ENCODE measurements around the gene NACC1. TPM values are rescaled to one million over a fixed set of nuclear protein-coding genes. Genes with fewer than 3 reads are reported as not detected.

The NACC1 gene
- total RNA-seq, 2 experiments from 2014 or later = 82.2 to 96.0 TPM

DNA sequence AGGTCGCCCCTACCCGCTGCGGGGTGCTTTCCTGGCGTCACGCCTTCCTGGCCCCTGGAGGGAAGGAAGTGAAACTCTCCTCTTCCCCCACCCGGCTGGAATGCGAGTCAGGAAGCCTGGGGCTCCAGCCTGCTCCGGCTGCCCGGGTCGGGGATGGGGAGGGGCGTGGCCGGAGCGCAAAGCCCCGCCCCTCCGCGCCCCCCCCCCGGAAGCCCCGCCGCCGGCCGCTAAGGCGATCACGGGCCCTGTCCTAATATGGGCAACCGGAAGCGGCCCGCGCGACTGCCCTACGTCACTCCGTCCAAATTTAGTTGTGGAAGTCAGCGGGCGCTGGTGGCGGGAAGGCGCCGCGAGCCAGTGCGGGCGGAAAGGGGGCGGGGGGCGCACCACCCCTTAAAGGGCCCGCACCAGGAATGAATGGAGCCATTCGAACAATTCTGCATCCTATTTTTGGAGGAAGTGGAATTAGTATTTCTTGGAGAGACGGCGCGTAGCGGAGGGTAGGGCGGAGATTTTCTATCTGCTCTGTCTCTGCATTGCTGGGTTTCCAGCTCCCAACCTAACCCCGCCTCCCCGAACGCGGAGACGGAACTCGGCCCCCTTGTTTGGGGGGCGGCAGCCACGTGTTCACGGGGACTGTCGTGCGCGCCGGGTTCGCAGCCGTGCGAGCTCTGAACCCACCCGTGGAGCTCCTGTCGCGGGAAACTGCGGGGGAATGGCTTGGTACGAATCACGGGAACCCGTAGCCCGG lies 33.7 kb downstream of the NACC1 start:
- Mint-ChIP-seq H3K4me1 (peaks cover 28% of the 10 kb centered on the region), H3K9me3 (ENCODE audit: low read depth) (no peaks in the 10 kb centered on the region), H3K36me3 (peaks cover 28% of the 10 kb centered on the region), H3K4me3 (peak overlapping the region; percentile 96), H3K27me3 (no peaks in the 10 kb centered on the region), H3K27ac (peak overlapping the region; percentile 100)
- peak; percentile 98 for DNase-seq
- CTCF ChIA-PET = interaction anchor here (0.6 to 2.0 kb wide), 14 partner anchors 12 to 357 kb away, joined by 3 to 26 read pairs (median 4); partner anchors contain the start of gene NACC1
- peak; percentile 50 for ATAC-seq

DNA sequence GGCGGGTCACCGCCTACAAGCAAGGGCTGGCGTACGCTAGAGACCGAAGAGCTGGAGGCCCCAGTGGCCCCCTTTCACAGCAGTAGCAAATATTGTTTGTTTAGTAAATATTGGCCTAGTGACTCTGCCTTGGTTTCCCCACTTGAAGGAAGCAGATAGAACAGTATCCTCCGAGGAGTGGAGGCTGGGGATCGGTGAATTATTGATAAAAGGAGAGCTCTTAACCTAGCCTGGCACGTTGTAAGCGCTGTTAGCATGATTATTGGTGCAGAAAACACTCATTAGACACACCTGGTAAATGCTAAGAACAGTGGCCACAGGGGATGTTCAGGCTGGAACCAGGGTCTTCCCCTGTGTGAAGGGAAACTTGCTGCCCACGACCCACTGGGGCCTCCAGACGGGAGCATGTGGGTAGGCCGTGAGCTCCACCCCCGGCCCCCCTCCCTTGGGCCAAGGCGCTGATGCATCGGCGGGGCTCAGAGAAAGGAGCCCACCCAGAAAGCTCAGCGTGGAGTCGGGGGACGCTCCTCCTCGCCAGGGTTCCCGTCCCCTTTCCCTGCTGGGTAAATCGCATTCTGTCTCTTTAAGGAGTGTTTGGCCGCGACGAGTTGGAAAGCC lies 34.4 kb downstream of the NACC1 start:
- peaks cover 32% of the 10 kb centered on the region for H3K4me1 Mint-ChIP-seq
- CTCF ChIA-PET = interaction anchor here (0.7 to 2.0 kb wide), 14 partner anchors 11 to 358 kb away, joined by 3 to 26 read pairs (median 4); partner anchors contain the start of gene NACC1
- ATAC-seq = peak; percentile 2
- peaks cover 26% of the 10 kb centered on the region for H3K36me3 Mint-ChIP-seq
- H3K9me3 Mint-ChIP-seq (ENCODE audit: low read depth) = no peaks in the 10 kb centered on the region
- H3K27me3 Mint-ChIP-seq = no peaks in the 10 kb centered on the region
- no peak for DNase-seq
- peak overlapping the region; percentile 100 for H3K27ac Mint-ChIP-seq
- peak overlapping the region; percentile 96 for H3K4me3 Mint-ChIP-seq

DNA sequence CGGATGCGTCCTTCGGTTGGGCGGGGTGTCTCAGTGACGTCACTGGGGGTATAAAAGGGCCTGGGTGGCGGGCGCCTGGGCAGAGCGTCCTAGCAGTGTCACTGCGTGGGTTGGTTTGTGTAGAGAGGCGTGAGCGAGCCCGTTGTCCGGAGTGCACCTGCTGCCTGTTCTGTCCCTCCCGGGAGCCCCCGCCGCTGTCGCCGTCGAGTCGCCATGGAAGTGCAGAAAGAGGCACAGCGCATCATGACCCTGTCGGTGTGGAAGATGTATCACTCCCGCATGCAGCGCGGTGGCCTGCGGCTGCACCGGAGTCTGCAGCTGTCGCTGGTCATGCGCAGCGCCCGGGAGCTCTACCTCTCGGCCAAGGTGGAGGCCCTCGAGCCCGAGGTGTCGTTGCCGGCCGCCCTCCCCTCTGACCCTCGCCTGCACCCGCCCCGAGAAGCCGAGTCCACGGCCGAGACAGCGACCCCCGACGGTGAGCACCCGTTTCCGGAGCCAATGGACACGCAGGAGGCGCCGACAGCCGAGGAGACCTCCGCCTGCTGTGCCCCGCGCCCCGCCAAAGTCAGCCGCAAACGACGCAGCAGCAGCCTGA lies 35.0 kb downstream of the NACC1 start:
- peak overlapping the region; percentile 100 for H3K27ac Mint-ChIP-seq
- DNase-seq = peak; percentile 97
- peak; percentile 31 for ATAC-seq
- H3K4me1 Mint-ChIP-seq = peaks cover 37% of the 10 kb centered on the region
- H3K4me3 Mint-ChIP-seq = peak overlapping the region; percentile 96
- CTCF ChIA-PET = interaction anchor here (0.7 to 2.0 kb wide), 12 partner anchors 11 to 358 kb away, joined by 3 to 26 read pairs (median 5); partner anchors contain the start of gene NACC1
- no peaks in the 10 kb centered on the region for H3K27me3 Mint-ChIP-seq
- H3K36me3 Mint-ChIP-seq = peaks cover 26% of the 10 kb centered on the region
- no peaks in the 10 kb centered on the region for H3K9me3 Mint-ChIP-seq (ENCODE audit: low read depth)

DNA sequence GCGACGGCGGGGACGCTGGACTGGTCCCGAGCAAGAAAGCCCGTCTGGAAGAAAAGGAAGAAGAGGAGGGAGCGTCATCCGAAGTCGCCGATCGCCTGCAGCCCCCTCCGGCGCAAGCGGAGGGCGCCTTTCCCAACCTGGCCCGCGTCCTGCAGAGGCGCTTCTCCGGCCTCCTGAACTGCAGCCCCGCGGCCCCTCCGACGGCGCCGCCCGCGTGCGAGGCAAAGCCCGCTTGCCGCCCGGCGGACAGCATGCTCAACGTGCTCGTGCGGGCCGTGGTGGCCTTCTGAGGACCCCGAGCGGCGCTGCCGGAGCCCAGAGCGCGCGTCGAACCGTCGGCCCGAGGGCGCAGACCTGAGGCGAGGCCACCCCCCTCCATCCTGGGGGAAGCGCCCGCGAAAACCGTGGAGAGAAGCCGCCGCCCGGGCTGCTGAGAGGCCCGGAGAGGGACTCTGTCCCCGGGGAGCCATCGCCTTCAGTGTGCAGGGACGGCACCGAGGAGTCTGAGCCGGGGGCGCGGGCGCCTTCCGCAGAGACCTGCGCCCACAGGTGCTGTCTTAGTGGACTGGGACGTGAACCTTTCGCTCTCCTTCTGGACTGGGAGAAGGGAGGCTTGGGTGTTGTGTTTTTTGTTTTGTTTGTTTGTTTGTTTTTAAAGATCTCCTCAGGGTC lies 35.6 kb downstream of the NACC1 start:
- CTCF ChIA-PET = interaction anchor here (2.0 to 4.5 kb wide), 4 partner anchors 10 to 49 kb away, joined by 7 to 58 read pairs (median 26); no protein-coding TSS in a partner anchor
- ATAC-seq (no peak), DNase-seq (peak; percentile 50)
- no peaks in the 10 kb centered on the region for H3K9me3 Mint-ChIP-seq (ENCODE audit: low read depth)
- H3K4me3 Mint-ChIP-seq = peak overlapping the region; percentile 96
- no peaks in the 10 kb centered on the region for H3K27me3 Mint-ChIP-seq
- H3K27ac Mint-ChIP-seq = peak overlapping the region; percentile 100
- peaks cover 25% of the 10 kb centered on the region for H3K36me3 Mint-ChIP-seq
- peaks cover 40% of the 10 kb centered on the region for H3K4me1 Mint-ChIP-seq

DNA sequence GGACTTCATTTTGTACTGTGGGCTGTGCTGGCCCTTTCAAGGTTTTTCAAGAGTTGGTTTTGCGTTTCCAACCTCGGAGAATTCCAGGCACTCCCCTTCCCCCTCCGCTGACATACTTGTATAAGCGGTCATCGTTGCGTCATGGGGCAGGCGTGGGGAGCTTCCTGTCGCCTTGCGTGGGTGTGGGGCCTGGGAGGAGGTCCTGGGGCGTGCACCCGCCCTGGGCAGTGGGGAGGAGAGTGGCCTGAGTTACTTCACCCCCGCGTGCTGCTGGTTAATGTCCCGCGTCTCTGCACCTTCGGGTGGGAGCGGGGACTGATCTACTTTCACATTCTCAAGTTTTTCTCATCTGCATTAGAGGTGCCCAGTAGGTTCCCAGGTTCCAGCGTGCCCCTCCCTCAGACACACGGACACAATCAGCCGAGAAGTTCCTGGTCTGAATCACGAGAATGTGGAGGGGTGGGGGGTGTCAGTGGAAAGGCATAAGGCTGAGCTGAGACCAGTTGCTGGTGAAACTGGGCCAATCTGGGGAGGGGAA lies 36.2 kb downstream of the NACC1 start:
- Mint-ChIP-seq H3K4me3 (peak overlapping the region; percentile 96), H3K36me3 (peaks cover 25% of the 10 kb centered on the region), H3K27me3 (no peaks in the 10 kb centered on the region), H3K27ac (peak overlapping the region; percentile 100), H3K4me1 (peaks cover 37% of the 10 kb centered on the region), H3K9me3 (ENCODE audit: low read depth) (no peaks in the 10 kb centered on the region)
- DNase-seq (peak; percentile 81), ATAC-seq (no peak)
- CTCF ChIA-PET = interaction anchor here (1.8 to 4.5 kb wide), 3 partner anchors 12 to 50 kb away, joined by 7 to 58 read pairs (median 11); no protein-coding TSS in a partner anchor

DNA sequence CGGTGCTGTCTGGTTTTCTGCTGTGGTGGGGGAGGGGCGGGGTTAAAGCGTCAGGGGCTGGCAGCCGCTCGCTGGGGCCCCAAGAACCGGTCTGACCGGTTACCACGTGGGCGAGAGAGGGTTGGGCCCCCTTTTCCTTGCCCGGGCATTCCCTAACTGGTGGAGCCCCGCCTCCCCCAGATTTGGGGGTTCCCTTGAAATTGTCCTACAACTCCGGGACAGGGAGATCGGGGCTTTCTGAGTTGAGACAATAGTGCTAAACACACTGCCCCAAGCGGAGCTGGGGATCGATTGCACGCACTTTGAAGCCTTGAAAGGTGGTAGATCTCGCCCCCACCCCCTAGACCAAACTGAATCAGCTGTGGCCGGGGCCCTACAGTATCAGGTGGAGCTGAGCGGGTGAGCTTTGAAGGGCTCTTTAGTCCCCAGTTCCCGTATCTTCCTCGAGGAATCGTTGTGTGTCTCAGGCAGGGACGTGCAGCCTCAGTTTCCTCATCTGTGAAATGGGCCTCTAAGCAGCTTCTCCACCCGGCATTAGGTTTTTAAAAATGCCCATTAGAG lies 36.9 kb downstream of the NACC1 start:
- no peaks in the 10 kb centered on the region for H3K9me3 Mint-ChIP-seq (ENCODE audit: low read depth)
- peaks cover 39% of the 10 kb centered on the region for H3K4me1 Mint-ChIP-seq
- CTCF ChIA-PET = interaction anchor here (0.8 to 4.5 kb wide), 11 partner anchors 11 to 123 kb away, joined by 3 to 58 read pairs (median 5); partner anchors contain the start of gene NACC1
- peak overlapping the region; percentile 96 for H3K4me3 Mint-ChIP-seq
- ATAC-seq (peak; percentile 7), DNase-seq (peak; percentile 90)
- no peaks in the 10 kb centered on the region for H3K27me3 Mint-ChIP-seq
- H3K36me3 Mint-ChIP-seq = peaks cover 26% of the 10 kb centered on the region
- H3K27ac Mint-ChIP-seq = peak overlapping the region; percentile 100

DNA sequence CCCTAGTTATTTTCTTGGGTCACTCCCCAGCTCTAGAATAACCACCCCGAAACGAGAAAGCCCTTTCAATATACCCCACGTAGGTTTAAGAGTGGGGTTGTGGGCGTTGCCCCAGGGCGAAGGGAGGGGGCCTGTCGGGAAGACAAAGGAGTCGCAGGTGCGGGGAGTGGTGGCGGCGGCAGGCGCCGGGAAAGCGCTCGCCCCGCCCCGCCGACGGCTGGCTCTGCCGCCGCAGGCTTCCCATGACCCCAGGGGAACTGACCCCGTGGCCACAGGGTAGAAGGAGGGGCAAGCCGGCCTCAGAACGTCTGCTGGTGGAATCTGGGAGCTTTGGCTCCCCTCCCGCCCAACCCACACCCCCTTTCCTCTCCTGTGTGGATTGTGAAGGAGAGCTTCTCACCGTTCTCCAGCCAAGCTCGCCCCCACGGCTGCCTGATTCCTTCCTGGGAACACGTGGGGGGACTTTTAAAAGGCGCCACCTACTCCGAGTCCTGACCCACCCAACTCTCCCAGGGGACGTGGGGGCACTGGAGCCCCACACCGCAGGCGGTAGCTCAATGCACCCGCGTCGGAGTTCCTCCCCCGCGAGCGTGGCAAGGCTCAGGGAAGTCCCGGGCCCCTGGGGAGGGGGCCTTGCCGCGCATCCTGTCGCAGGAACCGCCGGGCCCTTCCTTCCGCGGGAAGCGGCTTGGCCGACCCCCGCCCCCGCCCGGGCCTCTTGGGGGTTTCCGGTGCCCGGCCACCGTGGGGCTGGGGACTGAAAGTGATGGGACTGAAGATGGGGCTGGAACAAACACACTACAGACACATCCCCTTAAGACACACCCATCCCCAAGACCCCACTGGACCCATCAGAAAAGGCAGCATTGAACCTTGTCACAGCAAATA lies 37.7 kb downstream of the NACC1 start:
- Mint-ChIP-seq H3K27me3 (no peaks in the 10 kb centered on the region), H3K36me3 (peaks cover 29% of the 10 kb centered on the region), H3K9me3 (ENCODE audit: low read depth) (no peaks in the 10 kb centered on the region), H3K27ac (peak overlapping the region; percentile 100), H3K4me1 (peaks cover 45% of the 10 kb centered on the region), H3K4me3 (peak overlapping the region; percentile 96)
- ATAC-seq (peak; percentile 9), DNase-seq (peak; percentile 91)
- CTCF ChIA-PET = interaction anchor here (0.8 to 4.5 kb wide), 14 partner anchors 10 to 122 kb away, joined by 3 to 58 read pairs (median 5); partner anchors contain the start of gene NACC1

DNA sequence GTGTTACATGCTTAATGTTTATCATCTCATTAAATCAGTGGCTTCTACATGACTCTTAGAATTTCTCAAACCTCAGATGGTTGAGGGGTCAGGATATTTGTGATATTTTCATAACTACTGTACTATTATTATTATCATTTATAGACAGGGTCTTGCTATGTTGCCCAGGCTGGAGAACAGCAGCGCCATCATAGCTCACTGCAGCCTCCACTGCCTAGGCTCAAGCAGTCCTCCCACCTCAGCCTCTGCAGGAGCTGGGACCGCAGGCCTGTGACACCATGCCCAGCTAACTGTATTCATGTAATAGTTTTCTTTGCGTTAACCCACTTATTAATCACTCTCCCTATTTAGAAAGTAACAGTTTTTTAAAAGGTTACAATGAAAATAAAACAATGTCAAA lies 41.6 kb downstream of the NACC1 start:
- ATAC-seq = no peak
- peaks cover 12% of the 10 kb centered on the region for H3K36me3 Mint-ChIP-seq
- DNase-seq = no peak
- H3K9me3 Mint-ChIP-seq (ENCODE audit: low read depth) = no peaks in the 10 kb centered on the region
- H3K27me3 Mint-ChIP-seq = no peaks in the 10 kb centered on the region
- CTCF ChIA-PET = no interaction called here
- H3K4me1 Mint-ChIP-seq = peaks cover 73% of the 10 kb centered on the region
- H3K27ac Mint-ChIP-seq = peak overlapping the region; percentile 68
- peak overlapping the region; percentile 36 for H3K4me3 Mint-ChIP-seq

DNA sequence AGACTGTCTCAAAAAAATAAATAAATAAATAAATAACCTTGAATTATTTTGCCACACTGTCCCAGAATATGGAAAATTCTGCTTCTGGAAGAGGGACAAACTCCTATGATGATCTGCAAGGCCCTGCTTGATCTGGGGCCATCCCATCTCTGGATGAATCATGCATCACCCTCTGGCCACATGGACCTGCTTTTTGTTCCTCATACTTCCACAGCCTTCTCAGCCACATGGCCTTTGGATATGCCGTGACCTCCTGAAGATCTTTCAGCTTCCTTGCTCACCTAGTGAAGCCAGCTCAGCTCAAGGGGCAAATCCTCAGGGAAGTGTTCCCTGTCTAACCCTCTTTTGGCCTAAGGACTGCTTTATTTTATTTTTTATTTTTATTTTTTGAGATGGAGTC lies 42.5 kb downstream of the NACC1 start:
- no peak overlapping the region for H3K4me3 Mint-ChIP-seq
- no peaks in the 10 kb centered on the region for H3K9me3 Mint-ChIP-seq (ENCODE audit: low read depth)
- H3K27ac Mint-ChIP-seq = peak overlapping the region; percentile 73
- peaks cover 79% of the 10 kb centered on the region for H3K4me1 Mint-ChIP-seq
- DNase-seq (no peak), ATAC-seq (no peak)
- CTCF ChIA-PET = interaction anchor here (1.2 to 1.5 kb wide), 2 partner anchors 34 to 56 kb away, joined by 3 to 4 read pairs; no protein-coding TSS in a partner anchor
- no peaks in the 10 kb centered on the region for H3K27me3 Mint-ChIP-seq
- H3K36me3 Mint-ChIP-seq = peaks cover 6% of the 10 kb centered on the region

DNA sequence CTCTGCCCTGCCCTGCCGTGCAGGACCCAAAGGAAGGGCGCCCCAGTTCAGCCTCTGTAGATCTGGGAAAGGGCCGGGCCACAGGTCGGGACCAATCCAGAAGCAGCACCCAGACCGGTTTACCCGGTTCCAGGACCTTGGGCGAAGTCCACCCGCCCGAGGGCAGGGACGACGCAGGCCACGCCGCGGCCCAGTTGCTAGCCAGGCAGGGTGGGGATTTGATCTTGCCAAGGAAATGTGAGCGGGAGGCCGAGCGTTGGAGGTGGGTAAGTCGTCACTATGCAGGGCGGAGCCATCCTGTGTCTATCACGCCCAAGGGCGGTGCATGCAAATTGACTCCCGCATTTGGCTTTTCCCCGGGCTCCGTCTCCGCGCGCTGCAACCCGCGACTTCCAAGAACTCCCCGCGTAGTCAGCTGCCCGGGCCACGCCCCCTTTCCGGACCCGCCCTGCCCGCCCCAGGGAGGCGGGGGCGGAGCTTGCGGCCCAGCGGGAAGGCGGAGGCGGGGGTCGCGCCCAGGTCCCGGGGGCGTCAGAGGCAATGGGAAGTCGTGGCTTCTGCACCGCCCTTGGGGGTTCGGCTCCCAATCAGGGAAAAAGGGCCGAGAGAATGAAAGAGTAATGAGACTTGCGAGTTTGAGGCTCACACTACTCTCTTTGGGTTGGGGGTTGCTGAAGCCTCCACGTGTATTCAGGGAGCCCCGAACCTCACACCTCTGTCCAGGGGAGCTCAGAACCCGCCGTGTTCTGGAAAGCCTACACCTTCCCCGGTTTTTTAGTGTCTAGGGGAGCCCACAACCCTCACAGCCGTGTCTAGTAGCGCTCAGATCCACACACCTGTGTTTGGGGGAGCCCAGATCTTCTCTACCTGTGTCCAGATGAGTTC lies 44.9 kb downstream of the NACC1 start:
- H3K4me1 Mint-ChIP-seq = peaks cover 78% of the 10 kb centered on the region
- H3K27me3 Mint-ChIP-seq = no peaks in the 10 kb centered on the region
- peak overlapping the region; percentile 86 for H3K4me3 Mint-ChIP-seq
- H3K9me3 Mint-ChIP-seq (ENCODE audit: low read depth) = no peaks in the 10 kb centered on the region
- CTCF ChIA-PET = interaction anchor here (0.8 to 6.3 kb wide), 7 partner anchors 7 to 115 kb away, joined by 3 to 58 read pairs (median 8); partner anchors contain the start of genes IER2 and STX10
- H3K27ac Mint-ChIP-seq = peak overlapping the region; percentile 95
- H3K36me3 Mint-ChIP-seq = peaks cover 9% of the 10 kb centered on the region
- DNase-seq = peak; percentile 97
- ATAC-seq = peak; percentile 68

All from activated CD8-positive, alpha-beta memory T cell treated with anti-CD3 and anti-CD28 coated beads, Interleukin-2, amount 10 ng/mL, durations not matched to agents 7 days and 5 days (primary cell).